Activated naive CD4-positive, alpha-beta T cell treated with anti-CD3 and anti-CD28 coated beads, Interleukin-2, amount 50 U/mL, for 72 hours (primary cell): Measurements from ENCODE around the gene MSH5. TPM values are rescaled to one million over a fixed set of nuclear protein-coding genes. Genes with fewer than 3 reads are reported as not detected.
"Not testable (repeated sequence)": the region's sequence is repeated elsewhere in the genome, so short reads cannot be mapped to it uniquely, and the experiment has no call there.

Source experiments
- ATAC-seq, 2 donors: fragments of 150-1000 bp; cut with Tn5 transposase; 2 replicates each; pipeline ENCODE4 v1.10.0; 2021; ENCODE audit warnings: mild to moderate bottlenecking in 2 of 2, moderate library complexity in 2 of 2
- DNase-seq, 2 donors: peaks; one replicate each; pipeline ENCODE4 v3.0.0; 2021 to 2022; ENCODE audit warnings: low spot score in 2 of 2
- H3K27ac Mint-ChIP-seq, 2 donors: one replicate each; pipeline ENCODE4 v1.8.0; 2022; ENCODE audit warnings: mild to moderate bottlenecking in 2 of 2, mixed read lengths in 2 of 2
- H3K36me3 Mint-ChIP-seq, 2 donors: one replicate each; pipeline ENCODE4 v1.8.0; 2022; ENCODE audit warnings: mixed read lengths in 2 of 2
- H3K9me3 Mint-ChIP-seq, 2 donors: one replicate each; pipeline ENCODE4 v1.8.0; 2022; ENCODE audit warnings: mixed read lengths in 2 of 2
- total RNA-seq, 2 donors: library from RNA; stranded (reverse); gene quantifications; one replicate each; pipeline ENCODE4 v1.2.3, GENCODE V29; 2022

MSH5 gene
- total RNA-seq, 2 donors from 2014 or later, result 116 to 158 TPM

DNA sequence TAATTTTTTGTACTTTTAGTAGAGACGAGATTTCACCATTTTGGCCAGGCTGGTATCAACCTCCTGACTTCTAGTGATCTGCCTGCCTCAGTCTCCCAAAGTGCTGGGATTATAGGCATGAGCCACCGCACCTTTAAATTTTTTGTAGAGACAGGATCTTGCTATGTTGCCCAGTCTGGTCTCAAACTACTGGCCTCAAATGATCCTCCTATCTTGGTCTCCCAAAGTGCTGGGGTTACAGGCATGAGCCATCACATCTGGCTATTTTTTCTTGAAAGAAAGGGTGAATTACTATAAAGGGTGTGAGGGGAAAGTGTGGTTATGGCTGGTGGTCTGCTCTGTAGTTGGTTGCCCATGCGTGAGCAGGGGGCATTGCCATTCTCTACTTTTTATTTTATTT lies 31.6 kb upstream of the MSH5 start:
- Mint-ChIP-seq H3K36me3 (peaks cover 3 to 4% of the 10 kb centered on the region in 2 donors), H3K9me3 (no peaks in the 10 kb centered on the region), H3K27ac (no peak overlapping the region)
- DNase-seq (no peak), ATAC-seq (no peak)

GRCh38 chr6:31709157-31709556 lies 30.6 kb upstream of the MSH5 start:
- DNase-seq, H3K9me3 Mint-ChIP-seq, ATAC-seq, H3K27ac Mint-ChIP-seq, H3K36me3 Mint-ChIP-seq: not testable (repeated sequence)

DNA sequence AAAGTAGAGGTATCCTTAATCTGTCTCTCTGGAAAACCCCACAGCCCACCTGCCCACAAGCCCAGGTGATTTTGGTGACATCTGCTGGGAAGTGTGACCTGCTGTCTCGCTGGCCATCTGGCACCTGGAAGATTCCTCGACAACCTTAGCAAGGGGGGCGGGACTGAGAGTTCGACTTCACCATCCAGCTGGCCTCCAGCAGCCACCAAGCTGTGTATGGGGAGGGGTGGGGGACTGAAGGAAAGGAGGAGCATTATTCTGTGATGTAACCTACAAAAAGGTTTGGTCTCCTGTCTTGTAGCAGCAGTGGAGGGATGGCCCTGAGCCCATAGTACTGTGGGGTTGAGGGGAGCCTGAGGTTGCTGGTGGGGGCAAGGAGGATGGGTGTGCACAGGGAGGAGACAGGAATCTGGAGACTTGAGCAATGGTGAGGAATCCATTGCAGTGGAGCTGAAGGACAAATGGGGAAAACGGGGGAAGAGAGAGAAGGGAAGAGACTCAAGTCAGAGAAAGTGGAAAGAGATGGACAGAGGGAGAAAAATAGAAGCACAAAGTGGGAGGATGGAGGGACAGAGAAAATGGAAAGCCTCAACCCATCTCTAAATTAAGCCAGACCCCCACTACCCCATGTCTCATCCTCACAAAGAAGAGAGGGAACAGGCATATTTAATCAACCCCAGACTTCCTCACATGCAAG lies 29.1 kb upstream of the MSH5 start:
- no peaks in the 10 kb centered on the region for H3K36me3 Mint-ChIP-seq
- DNase-seq, result no peak
- H3K27ac Mint-ChIP-seq, result peak overlapping the region in 1 of 2 donors; percentile 19
- ATAC-seq, result no peak
- no peaks in the 10 kb centered on the region for H3K9me3 Mint-ChIP-seq

DNA sequence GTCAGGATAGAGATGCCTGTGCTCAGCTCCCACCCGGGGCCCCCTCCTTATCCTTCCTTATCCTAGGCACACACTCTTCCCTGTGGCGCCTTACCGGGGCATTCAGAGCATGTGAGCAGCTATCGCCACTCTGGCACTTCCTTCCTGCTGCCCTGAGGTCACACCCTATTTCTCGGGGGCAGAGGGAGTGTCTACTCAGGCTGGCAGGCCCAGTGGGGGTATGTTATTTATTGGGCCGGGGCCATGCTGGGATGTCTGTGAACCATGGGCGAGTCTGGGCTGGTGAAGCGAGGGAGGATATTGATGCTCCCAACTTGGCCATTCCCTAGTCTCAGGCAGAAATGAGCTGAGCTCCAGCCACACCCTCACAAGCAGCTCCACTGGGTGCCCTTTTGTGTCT lies 28.6 kb upstream of the MSH5 start:
- DNase-seq, result no peak
- H3K36me3 Mint-ChIP-seq, result no peaks in the 10 kb centered on the region
- H3K27ac Mint-ChIP-seq, result peak overlapping the region; percentile 19 to 80
- H3K9me3 Mint-ChIP-seq, result no peaks in the 10 kb centered on the region
- peak in 1 of 2 donors; percentile 9 for ATAC-seq

DNA sequence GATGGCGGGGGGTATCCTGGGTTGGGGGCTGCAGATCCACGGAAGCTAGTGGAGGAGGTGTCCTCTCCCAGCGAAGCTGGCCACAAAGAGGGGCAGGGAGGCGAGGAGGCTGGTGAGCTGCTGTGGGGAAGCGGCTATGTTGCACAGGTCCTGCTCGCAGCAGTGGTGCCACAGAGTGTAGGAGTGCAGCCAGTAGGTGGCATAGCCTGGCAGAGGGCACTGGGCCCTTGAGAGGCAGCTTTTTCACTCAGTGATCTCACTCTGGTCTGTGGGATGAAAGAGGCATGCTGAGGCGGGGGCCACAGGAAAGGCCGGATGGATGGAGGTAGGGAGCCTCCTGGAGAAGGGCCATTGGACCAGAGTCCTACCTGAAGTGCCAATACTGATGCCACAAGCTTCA lies 27.5 kb upstream of the MSH5 start:
- DNase-seq, result no peak
- H3K36me3 Mint-ChIP-seq, result no peaks in the 10 kb centered on the region
- H3K27ac Mint-ChIP-seq, result no peak overlapping the region
- no peaks in the 10 kb centered on the region for H3K9me3 Mint-ChIP-seq
- ATAC-seq, result peak in 1 of 2 donors; percentile 45

- no peak for DNase-seq
- no peak for ATAC-seq
- Mint-ChIP-seq H3K9me3 (no peaks in the 10 kb centered on the region), H3K27ac (no peak overlapping the region), H3K36me3 (no peaks in the 10 kb centered on the region)
Observed at GRCh38 chr6:31713465-31713864, 26.3 kb upstream of the MSH5 start.

- peak overlapping the region in 1 of 2 donors; percentile 26 for H3K27ac Mint-ChIP-seq
- ATAC-seq (no peak), DNase-seq (no peak)
- no peaks in the 10 kb centered on the region for H3K9me3 Mint-ChIP-seq
- H3K36me3 Mint-ChIP-seq, result no peaks in the 10 kb centered on the region
Observed at GRCh38 chr6:31713991-31714684, 25.7 kb upstream of the MSH5 start.

GRCh38 chr6:31715022-31715958 lies 24.5 kb upstream of the MSH5 start, which contains the start of gene LY6G6D:
Gene LY6G6D (plus strand): TSS chr6:31715348. CDS start chr6:31715356, 8 bp downstream.
- no peak for ATAC-seq
- no peak for DNase-seq
- Mint-ChIP-seq H3K27ac (peak within 1 kb of the TSS in 1 of 2 donors; percentile 26), H3K9me3 (no peaks in the 10 kb centered on the region), H3K36me3 (no peaks in the 10 kb centered on the region)

DNA sequence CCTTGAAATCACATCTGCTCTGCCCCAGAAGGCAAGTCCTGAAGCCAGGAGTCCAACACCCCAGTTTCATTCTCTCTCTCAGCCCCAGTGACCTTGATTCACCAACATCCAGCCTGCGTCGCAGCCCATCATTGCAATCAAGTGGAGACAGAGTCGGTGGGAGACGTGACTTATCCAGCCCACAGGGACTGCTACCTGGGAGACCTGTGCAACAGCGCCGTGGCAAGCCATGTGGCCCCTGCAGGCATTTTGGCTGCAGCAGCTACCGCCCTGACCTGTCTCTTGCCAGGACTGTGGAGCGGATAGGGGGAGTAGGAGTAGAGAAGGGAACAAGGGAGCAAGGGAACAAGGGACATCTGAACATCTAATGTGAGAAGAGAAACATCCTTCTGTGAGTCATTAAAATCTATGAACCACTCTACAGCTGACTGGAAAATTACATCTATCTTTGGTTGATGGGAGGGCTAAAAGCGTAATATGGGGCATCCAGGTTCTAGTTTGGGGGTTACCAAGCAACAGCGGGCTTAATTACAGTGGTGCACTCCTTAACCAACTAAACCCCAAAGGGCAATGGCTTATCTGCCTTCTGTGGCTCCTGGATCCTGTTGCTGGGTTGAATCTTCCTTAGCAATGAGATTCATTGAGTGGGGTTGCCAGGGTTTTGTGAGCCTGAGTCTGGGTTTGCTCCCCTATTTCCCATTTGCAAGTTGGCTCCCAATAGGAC lies 22.1 kb upstream of the MSH5 start:
- DNase-seq (no peak), ATAC-seq (no peak)
- H3K9me3 Mint-ChIP-seq, result no peaks in the 10 kb centered on the region
- H3K36me3 Mint-ChIP-seq, result no peaks in the 10 kb centered on the region
- H3K27ac Mint-ChIP-seq, result peak overlapping the region in 1 of 2 donors; percentile 75

- no peaks in the 10 kb centered on the region for H3K36me3 Mint-ChIP-seq
- no peaks in the 10 kb centered on the region for H3K9me3 Mint-ChIP-seq
- DNase-seq (no peak), ATAC-seq (no peak)
- peak overlapping the region in 1 of 2 donors; percentile 18 for H3K27ac Mint-ChIP-seq
Observed at GRCh38 chr6:31718265-31718664, 21.5 kb upstream of the MSH5 start.

DNA sequence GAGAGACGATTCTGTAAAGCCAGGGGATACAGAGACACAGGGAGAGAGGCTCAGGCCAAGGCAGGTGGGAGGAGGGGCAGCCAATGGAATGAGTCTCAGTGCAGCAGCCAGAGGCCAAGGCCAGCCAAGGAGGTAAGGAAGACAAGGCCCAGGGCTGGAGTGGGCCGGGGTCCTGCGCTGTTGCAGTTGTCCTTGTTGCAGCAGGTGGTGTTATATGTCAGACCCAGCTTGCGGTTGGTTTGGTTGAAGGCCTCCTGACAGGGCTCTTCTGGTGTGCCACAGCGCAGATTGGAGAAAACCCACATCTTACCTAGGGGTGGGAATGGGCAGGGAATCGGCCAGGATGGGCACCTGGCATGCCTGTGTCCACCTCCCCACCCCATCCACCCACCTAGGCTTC lies 20.8 kb upstream of the MSH5 start:
- DNase-seq (no peak), ATAC-seq (no peak)
- H3K9me3 Mint-ChIP-seq, result no peaks in the 10 kb centered on the region
- H3K36me3 Mint-ChIP-seq, result no peaks in the 10 kb centered on the region
- peak overlapping the region in 1 of 2 donors; percentile 18 for H3K27ac Mint-ChIP-seq

GRCh38 chr6:31720196-31720770 lies 19.5 kb upstream of the MSH5 start:
- no peaks in the 10 kb centered on the region for H3K9me3 Mint-ChIP-seq
- no peaks in the 10 kb centered on the region for H3K36me3 Mint-ChIP-seq
- ATAC-seq, result no peak

GRCh38 chr6:31721351-31722020 lies 18.3 kb upstream of the MSH5 start, which contains the start of gene LY6G6C:
Gene LY6G6C (minus strand): TSS chr6:31721746. CDS start chr6:31721679, 67 bp downstream.
- Mint-ChIP-seq H3K36me3 (no peaks in the 10 kb centered on the region), H3K9me3 (no peaks in the 10 kb centered on the region), H3K27ac (peak within 1 kb of the TSS; percentile 2 to 63)
- no peak for DNase-seq
- no peak for ATAC-seq

More at GRCh38 chr6:31720196-31720770, 19.5 kb upstream of the MSH5 start:
- H3K27ac Mint-ChIP-seq, result no peak overlapping the region
- DNase-seq, result no peak

DNA sequence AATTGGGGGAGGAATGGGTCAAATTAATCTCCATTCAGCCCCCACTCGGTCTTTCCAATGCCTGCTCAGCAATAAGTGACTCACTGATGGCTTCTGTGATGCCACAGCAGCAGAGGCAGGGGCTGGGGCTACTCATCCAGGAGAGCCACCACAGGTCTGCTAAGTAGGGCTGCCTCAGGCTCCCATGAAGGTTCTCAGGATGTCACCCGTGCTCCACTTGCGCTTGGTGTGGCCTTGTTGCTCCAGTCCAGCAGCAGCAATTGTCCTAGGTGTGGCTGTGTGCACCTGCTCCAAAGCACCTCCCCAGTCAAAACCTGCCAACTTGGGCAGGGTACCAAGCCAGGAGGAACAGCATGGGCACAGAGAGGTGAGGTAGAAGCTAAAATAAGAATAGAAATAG lies 17.6 kb upstream of the MSH5 start:
- H3K9me3 Mint-ChIP-seq, result no peaks in the 10 kb centered on the region
- ATAC-seq, result no peak
- H3K27ac Mint-ChIP-seq, result no peak overlapping the region
- no peaks in the 10 kb centered on the region for H3K36me3 Mint-ChIP-seq
- DNase-seq, result no peak

DNA sequence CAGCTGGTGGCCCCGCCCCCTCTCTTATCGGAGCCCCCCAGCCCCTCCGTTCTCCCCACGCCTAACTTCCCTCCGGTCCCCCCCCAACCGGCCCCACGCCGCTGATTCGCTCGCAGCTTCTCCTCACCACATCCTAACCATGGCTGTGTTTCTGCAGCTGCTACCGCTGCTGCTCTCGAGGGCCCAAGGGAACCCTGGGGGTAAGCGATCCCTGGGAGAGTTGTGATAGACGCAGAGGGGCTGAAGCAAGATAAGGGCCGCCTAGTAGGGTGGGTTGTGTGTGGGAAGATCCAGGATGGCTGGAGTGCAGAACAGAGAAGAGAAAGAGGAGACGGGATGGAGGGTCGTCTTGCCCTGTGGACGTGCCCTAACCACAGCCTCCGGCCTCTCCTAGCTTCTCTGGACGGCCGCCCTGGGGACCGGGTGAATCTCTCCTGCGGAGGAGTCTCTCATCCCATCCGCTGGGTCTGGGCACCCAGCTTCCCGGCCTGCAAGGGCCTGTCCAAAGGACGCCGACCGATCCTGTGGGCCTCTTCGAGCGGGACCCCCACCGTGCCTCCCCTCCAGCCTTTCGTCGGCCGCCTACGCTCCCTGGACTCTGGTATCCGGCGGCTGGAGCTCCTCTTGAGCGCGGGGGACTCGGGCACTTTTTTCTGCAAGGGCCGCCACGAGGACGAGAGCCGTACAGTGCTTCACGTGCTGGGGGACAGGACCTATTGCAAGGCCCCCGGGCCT lies 16.4 kb upstream of the MSH5 start, which contains the start of gene MPIG6B:
Gene MPIG6B, plus strand, starts transcription at position 129 of the 735 bp plus-strand sequence. Its CDS starts 11 bp downstream, at position 140.
- no peaks in the 10 kb centered on the region for H3K9me3 Mint-ChIP-seq
- no peaks in the 10 kb centered on the region for H3K36me3 Mint-ChIP-seq
- H3K27ac Mint-ChIP-seq, result peak within 1 kb of the TSS in 1 of 2 donors; percentile 12
- DNase-seq, result no peak
- no peak for ATAC-seq
